Upper lobe of left lung (tissue), 6 donors: Measurements from ENCODE around the gene KRTAP5-2. TPM values are rescaled to one million over a fixed set of nuclear protein-coding genes. Genes with fewer than 3 reads are reported as not detected.

ENCODE experiments used
- ATAC-seq, 2 donors: fragments of 200-7000 bp; cut with Tn5 transposase; one replicate each; pipeline ENCODE4 v1.9.1; 2022; ENCODE audit warnings: mild to moderate bottlenecking in 2 of 2, moderate library complexity in 2 of 2; ENCODE audit not compliant: low FRiP score in 2 of 2
- DNase-seq, 2 donors: peaks; one replicate each; pipeline ENCODE4 v3.0.0-alpha.2; 2019 to 2020
- H3K27ac ChIP-seq, 4 donors: fragments of 200-600 bp; sonication (generic); one replicate each; pipeline ENCODE4 v1.5.1; 2016 to 2019
- H3K27me3 ChIP-seq, 4 donors: fragments of 200-600 bp; sonication (generic); one replicate each; pipeline ENCODE4 v1.5.1; 2017 to 2019
- H3K36me3 ChIP-seq, 4 donors: fragments of 200-600 bp; sonication (generic); one replicate each; pipeline ENCODE4 v1.5.1; 2016 to 2019
- H3K4me1 ChIP-seq, 4 donors: fragments of 200-600 bp; sonication (generic); one replicate each; pipeline ENCODE4 v1.5.1; 2018 to 2019
- H3K4me3 ChIP-seq, 4 donors: fragments of 200-600 bp; sonication (generic); one replicate each; pipeline ENCODE4 v1.5.1; 2017 to 2019; ENCODE audit warnings: mild to moderate bottlenecking in 2 of 4, moderate library complexity in 1 of 4
- H3K9me3 ChIP-seq, 4 donors: fragments of 200-600 bp; sonication (generic); one replicate each; pipeline ENCODE4 v1.5.1; 2018 to 2019
- EP300 ChIP-seq, 4 donors: sonication (generic); formaldehyde crosslinking; IDR thresholded peaks; one replicate each; pipeline ENCODE4 v1.5.1; 2017; ENCODE audit warnings: antibody characterized with exemption in 4 of 4, control low read depth in 2 of 4
- POLR2A ChIP-seq, 4 donors: fragments of 450-650 bp; IDR thresholded peaks; one replicate each; pipeline ENCODE4 v1.5.1; 2016 to 2017; ENCODE audit warnings: antibody characterized with exemption in 4 of 4, mild to moderate bottlenecking in 2 of 4
- POLR2AphosphoS5 ChIP-seq, 2 donors: sonication (generic); formaldehyde crosslinking; IDR thresholded peaks; one replicate each; pipeline ENCODE4 v1.5.1; 2017; ENCODE audit warnings: antibody characterized with exemption in 2 of 2
- WGBS, 2 donors: methylation state at CpG; one replicate each; pipeline ENCODE4 v1.1.5; 2017 to 2018; 5-methylcytosine and 5-hydroxymethylcytosine counted together
- total RNA-seq, 6 donors: library from RNA; depleted of rRNA in 4 of 6; stranded (reverse); fragments of >200 nt in 4 of 6; gene quantifications; one replicate each; pipeline versions ENCODE4 v1.1.0 to v1.2.1, GENCODE V29; 2016 to 2021
- TF ChIP-seq, protein P1 (sequence below), 6 experiments: fragments of 450-650 bp in 4 of 6; fragments of 200-600 bp in 2 of 6; sonication (generic) in 2 of 6; IDR thresholded peaks; one replicate each; pipeline ENCODE4 v1.5.1; 2016 to 2019; ENCODE audit warnings: antibody characterized with exemption in 6 of 6
- donor health status: DM: no; HTN: no; CAD: no; lungs with moderate emphysema.
- donor health status: DM: no; HTN: yes; CAD: no; lungs with severe emphysema.

Gene KRTAP5-2
- total RNA-seq, 6 donors from 2014 or later = not detected

DNA sequence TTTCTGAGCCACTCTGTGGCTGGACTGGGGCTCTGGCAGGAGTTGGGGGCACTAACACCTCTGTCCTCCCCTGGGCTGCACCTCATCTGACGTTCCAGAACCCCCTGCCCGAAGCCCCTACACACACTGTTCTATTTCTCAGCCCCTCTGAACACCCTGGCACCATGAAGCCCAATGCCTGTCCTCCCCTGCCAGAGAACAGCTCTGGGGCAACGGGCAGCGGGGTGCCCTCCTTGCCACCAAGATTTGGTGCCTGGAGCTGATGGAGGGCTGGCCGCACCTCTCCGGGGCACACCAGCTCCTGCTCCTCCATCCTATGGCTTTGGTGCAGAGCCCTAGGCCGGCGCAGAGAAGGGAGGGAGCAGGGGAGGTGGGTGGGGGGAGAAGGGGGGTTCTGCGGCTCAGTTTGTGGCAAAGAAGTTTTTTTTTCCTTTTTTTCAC is 42.4 kb downstream of the KRTAP5-2 start:
- H3K4me1 ChIP-seq = peaks cover 23 to 39% (median 33%) of the 10 kb centered on the region in 4 donors
- H3K27ac ChIP-seq = no peak overlapping the region
- no peaks in the 10 kb centered on the region for H3K9me3 ChIP-seq
- WGBS, 2 donors = 78 to 83% methylated on average over 8 to 9 of the region's 9 CpGs
- no peak for TF ChIP-seq POLR2AphosphoS5 (IDR thresholded peaks at IDR 0.05)
- TF ChIP-seq, protein P1, sequence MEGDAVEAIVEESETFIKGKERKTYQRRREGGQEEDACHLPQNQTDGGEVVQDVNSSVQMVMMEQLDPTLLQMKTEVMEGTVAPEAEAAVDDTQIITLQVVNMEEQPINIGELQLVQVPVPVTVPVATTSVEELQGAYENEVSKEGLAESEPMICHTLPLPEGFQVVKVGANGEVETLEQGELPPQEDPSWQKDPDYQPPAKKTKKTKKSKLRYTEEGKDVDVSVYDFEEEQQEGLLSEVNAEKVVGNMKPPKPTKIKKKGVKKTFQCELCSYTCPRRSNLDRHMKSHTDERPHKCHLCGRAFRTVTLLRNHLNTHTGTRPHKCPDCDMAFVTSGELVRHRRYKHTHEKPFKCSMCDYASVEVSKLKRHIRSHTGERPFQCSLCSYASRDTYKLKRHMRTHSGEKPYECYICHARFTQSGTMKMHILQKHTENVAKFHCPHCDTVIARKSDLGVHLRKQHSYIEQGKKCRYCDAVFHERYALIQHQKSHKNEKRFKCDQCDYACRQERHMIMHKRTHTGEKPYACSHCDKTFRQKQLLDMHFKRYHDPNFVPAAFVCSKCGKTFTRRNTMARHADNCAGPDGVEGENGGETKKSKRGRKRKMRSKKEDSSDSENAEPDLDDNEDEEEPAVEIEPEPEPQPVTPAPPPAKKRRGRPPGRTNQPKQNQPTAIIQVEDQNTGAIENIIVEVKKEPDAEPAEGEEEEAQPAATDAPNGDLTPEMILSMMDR (IDR thresholded peaks at IDR 0.05) = no peak
- no peak for TF ChIP-seq EP300 (IDR thresholded peaks at IDR 0.05)
- no peak for TF ChIP-seq POLR2A (IDR thresholded peaks at IDR 0.05)
- no peak overlapping the region for H3K4me3 ChIP-seq
- H3K36me3 ChIP-seq = peaks cover 0 to 17% (median 7%) of the 10 kb centered on the region in 4 donors
- ATAC-seq (no peak), DNase-seq (peak in 1 of 2 donors; percentile 60)
- no peaks in the 10 kb centered on the region for H3K27me3 ChIP-seq

DNA sequence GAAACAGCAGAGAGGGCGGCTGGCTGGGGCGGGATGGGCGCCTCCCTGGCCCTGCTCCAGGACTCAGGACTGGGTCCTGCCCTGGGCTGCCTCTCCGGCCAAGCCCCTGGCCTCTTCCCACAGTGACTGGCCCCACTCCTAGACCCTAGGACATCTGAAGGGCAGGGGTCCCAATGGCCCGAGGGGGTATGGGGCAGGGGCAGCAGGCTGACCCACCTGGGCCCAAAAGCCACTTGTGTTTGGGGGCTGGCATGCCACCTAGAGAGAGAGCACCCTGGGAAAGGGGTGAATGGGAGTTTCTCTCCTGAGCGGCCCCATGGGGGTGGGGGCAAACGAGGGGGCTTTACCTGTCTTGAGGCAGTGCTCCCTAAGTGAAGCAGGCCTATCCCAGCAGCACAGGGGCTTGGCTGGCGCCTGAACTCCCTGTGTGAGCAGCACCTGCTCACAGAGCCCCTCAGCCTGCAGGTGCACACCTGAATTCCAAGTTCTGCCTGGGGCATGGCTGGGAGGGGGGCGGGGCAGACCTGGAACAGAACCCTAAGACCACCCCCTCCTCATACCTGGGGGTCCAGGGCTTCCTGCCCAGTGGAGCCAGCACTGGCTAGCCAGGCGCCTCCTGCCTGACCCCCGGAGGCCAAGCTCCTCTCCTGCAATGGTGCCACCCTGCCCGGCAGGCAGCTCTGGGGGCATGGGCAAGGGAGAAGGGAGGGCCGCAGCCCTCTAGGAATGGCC is 42.9 kb downstream of the KRTAP5-2 start:
- TF ChIP-seq, protein P1 (IDR thresholded peaks at IDR 0.05) = no peak
- TF ChIP-seq EP300 (IDR thresholded peaks at IDR 0.05) = no peak
- no peak for TF ChIP-seq POLR2AphosphoS5 (IDR thresholded peaks at IDR 0.05)
- Histone ChIP-seq H3K27me3 (no peaks in the 10 kb centered on the region), H3K4me1 (peaks cover 22 to 39% (median 31%) of the 10 kb centered on the region in 4 donors), H3K4me3 (no peak overlapping the region), H3K36me3 (peaks cover 0 to 13% (median 7%) of the 10 kb centered on the region in 4 donors), H3K27ac (no peak overlapping the region), H3K9me3 (no peaks in the 10 kb centered on the region)
- DNase-seq (peak in 1 of 2 donors; percentile 74), ATAC-seq (no peak)
- 69 to 71% methylated on average over 6 to 12 of the region's 13 CpGs for WGBS, 2 donors

DNA sequence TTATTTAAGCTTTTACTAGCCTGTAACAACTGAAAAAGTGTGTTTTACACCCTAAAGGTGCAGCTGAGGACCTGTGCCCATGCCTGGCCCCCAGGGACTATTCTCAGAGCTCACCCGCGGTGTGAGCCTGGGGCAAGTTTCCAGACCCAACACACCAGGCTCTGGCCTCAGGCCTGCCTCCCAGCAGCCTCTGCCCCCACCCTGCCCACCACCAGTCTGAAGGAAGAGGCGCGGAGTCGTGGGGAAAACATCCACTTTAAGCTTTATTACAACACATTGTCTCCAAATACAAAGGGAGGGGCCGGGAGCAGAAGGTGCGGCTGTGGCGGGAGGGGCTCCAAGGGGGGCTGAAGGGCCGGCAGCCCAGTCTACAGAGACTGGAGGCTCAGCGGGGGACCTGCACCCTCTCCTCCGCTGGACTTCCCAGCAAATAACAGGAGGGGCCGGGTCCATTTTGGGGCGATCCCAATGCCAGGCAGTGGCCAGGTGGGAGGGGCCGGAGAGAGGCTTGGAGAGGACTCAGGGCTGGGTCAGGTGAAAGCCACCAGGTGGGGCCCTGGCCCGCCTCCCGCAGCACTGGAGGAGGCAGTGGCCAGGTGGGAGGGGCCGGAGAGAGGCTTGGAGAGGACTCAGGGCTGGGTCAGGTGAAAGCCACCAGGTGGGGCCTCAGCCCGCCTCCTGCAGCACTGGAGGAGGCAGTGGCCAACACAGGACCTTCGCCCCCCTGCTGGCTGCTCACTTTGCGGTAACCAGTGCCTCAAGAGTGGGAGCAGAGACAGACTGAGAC is 44.1 kb downstream of the KRTAP5-2 start:
- Histone ChIP-seq H3K4me3 (peak overlapping the region in 1 of 4 donors; percentile 12), H3K9me3 (no peaks in the 10 kb centered on the region), H3K27me3 (no peaks in the 10 kb centered on the region), H3K27ac (peak overlapping the region in 3 of 4 donors; percentile 38 to 69 (median 67)), H3K4me1 (peaks cover 15 to 27% (median 19%) of the 10 kb centered on the region in 4 donors), H3K36me3 (peaks cover 0 to 13% (median 7%) of the 10 kb centered on the region in 4 donors)
- TF ChIP-seq POLR2A (IDR thresholded peaks at IDR 0.05) (peak in 1 of 4 donors; percentile 47), EP300 (IDR thresholded peaks at IDR 0.05) (no peak), POLR2AphosphoS5 (IDR thresholded peaks at IDR 0.05) (peak in 1 of 2 donors; percentile 28)
- TF ChIP-seq, protein P1 (IDR thresholded peaks at IDR 0.05) = peak in 4 of 6 experiments; percentile 23 to 52 (median 39)
- DNase-seq = peak; percentile 89 to 94
- ATAC-seq = peak; percentile 61 to 91
- 46 to 60% methylated on average over 16 to 20 of the region's 20 CpGs for WGBS, 2 donors

DNA sequence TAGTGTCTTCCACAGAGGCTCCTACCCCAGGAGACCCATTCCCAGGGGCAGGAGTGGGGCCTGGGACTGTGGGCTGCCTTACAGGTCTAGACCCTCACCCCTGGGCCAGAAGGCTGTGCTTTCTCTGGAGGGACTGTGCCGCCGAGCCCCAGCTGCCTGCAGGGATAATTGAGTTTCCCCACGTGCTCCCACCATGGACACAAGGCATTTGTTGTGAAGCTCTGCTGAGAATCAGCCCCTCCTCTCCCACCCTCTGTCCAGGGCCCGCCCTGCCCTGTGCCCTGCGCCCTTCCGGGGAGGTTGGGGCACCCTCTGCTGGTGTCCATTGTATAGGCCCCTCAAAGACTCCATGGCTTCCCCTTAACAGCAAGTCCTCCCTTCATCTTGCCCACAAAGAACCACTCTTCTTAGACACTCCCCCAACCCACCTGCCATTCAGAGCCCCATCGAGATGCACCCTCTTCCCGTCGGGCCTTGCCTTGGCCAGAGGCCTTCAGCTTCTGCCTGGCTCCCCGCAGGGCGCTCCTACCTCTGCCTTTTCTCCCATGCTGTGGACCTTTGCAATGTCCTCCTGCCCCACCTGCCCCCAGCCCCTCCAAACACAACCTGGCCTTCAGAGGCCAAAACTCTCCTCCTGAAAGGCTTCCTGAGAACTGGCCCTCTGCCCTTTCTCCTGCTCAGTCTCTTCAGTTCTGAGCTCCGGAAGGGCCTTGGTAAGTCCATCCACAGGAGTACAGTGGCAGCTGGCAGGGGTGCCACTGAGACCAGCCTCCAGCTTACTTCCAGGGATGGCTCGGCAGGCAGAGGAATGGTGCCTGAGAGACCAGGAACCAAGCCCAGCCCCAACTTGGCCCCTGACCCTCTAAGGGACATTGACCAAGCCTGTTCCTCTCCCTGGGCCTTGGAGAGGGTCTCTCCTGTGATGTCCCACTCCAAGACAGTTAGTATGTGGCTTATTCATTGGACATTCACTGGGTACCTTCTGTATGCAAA is 48.5 kb downstream of the KRTAP5-2 start:
- H3K27me3 ChIP-seq = peaks cover 0 to 27% (median 12%) of the 10 kb centered on the region in 4 donors
- DNase-seq (peak in 1 of 2 donors; percentile 58), ATAC-seq (no peak)
- H3K9me3 ChIP-seq = no peaks in the 10 kb centered on the region
- WGBS, 2 donors = 82 to 86% methylated on average over 10 to 13 of the region's 13 CpGs
- H3K4me3 ChIP-seq = no peak overlapping the region
- TF ChIP-seq, protein P1 (IDR thresholded peaks at IDR 0.05) = no peak
- no peak for TF ChIP-seq POLR2AphosphoS5 (IDR thresholded peaks at IDR 0.05)
- TF ChIP-seq EP300 (IDR thresholded peaks at IDR 0.05) = no peak
- TF ChIP-seq POLR2A (IDR thresholded peaks at IDR 0.05) = no peak
- peaks cover 25 to 37% (median 32%) of the 10 kb centered on the region in 4 donors for H3K4me1 ChIP-seq
- H3K27ac ChIP-seq = peak overlapping the region in 3 of 4 donors; percentile 17 to 81 (median 77)
- no peaks in the 10 kb centered on the region for H3K36me3 ChIP-seq
